ENCODE data around the gene CPPED1. TPM values are rescaled to one million over a fixed set of nuclear protein-coding genes. Genes with fewer than 3 reads are reported as not detected.

The CPPED1 gene
- total RNA-seq, 4 donors from 2014 or later: 10.6 to 21.7 (median 16.7) TPM

- Histone ChIP-seq H3K4me1 (no peaks in the 10 kb centered on the region), H3K9me3 (no peaks in the 10 kb centered on the region), H3K36me3 (no peaks in the 10 kb centered on the region), H3K27ac (replicated peaks in 1 of 4) (no peak overlapping the region), H3K27me3 (no peaks in the 10 kb centered on the region), H3K4me3 (no peak overlapping the region)
- TF ChIP-seq POLR2AphosphoS5 (IDR thresholded peaks at IDR 0.05): no peak
- no peak for TF ChIP-seq POLR2A (IDR thresholded peaks at IDR 0.05; ENCODE audit: low read depth)
- TF ChIP-seq CTCF (IDR thresholded peaks at IDR 0.05): no peak
- TF ChIP-seq EP300 (IDR thresholded peaks at IDR 0.05): no peak
- intact Hi-C loops (cut with DNase I): no loop called here
- WGBS: 40% methylated on average over 15 of the region's 15 CpGs
- DNase-seq (ENCODE audit: extremely low spot score): peak; percentile 53
Observed at GRCh38 chr16:12613131-12613991, 190.3 kb downstream of the CPPED1 start.

GRCh38 chr16:12612598-12613101 is 191.0 kb downstream of the CPPED1 start:
- WGBS: 85% methylated on average over 9 of the region's 9 CpGs
- no peaks in the 10 kb centered on the region for H3K36me3 ChIP-seq
- peak; percentile 37 for DNase-seq (ENCODE audit: extremely low spot score)
- no peak overlapping the region for H3K4me3 ChIP-seq
- no peak overlapping the region for H3K27ac ChIP-seq (replicated peaks in 1 of 4)
- TF ChIP-seq EP300 (IDR thresholded peaks at IDR 0.05) (no peak), POLR2A (IDR thresholded peaks at IDR 0.05; ENCODE audit: low read depth) (no peak), CTCF (IDR thresholded peaks at IDR 0.05) (no peak), POLR2AphosphoS5 (IDR thresholded peaks at IDR 0.05) (no peak)
- no peaks in the 10 kb centered on the region for H3K9me3 ChIP-seq
- intact Hi-C loops (cut with DNase I): no loop called here
- H3K4me1 ChIP-seq: no peaks in the 10 kb centered on the region
- no peaks in the 10 kb centered on the region for H3K27me3 ChIP-seq

- TF ChIP-seq CTCF (IDR thresholded peaks at IDR 0.05) (no peak), POLR2AphosphoS5 (IDR thresholded peaks at IDR 0.05) (no peak), POLR2A (IDR thresholded peaks at IDR 0.05; ENCODE audit: low read depth) (no peak), EP300 (IDR thresholded peaks at IDR 0.05) (no peak)
- WGBS: 85% methylated on average over 10 of the region's 10 CpGs
Observed at GRCh38 chr16:12611916-12612597, 191.6 kb downstream of the CPPED1 start.

GRCh38 chr16:12611006-12611477 is 192.6 kb downstream of the CPPED1 start:
- H3K27me3 ChIP-seq: no peaks in the 10 kb centered on the region
- no peaks in the 10 kb centered on the region for H3K9me3 ChIP-seq
- DNase-seq (ENCODE audit: extremely low spot score): peak; percentile 55
- no peak overlapping the region for H3K27ac ChIP-seq (replicated peaks in 1 of 4)
- no peaks in the 10 kb centered on the region for H3K36me3 ChIP-seq
- 70% methylated on average over 4 of the region's 4 CpGs for WGBS
- no peak for TF ChIP-seq CTCF (IDR thresholded peaks at IDR 0.05)
- TF ChIP-seq POLR2A (IDR thresholded peaks at IDR 0.05; ENCODE audit: low read depth): no peak
- no peak for TF ChIP-seq EP300 (IDR thresholded peaks at IDR 0.05)
- TF ChIP-seq POLR2AphosphoS5 (IDR thresholded peaks at IDR 0.05): no peak
- no peak overlapping the region for H3K4me3 ChIP-seq
- intact Hi-C loops (cut with DNase I): no loop called here
- no peaks in the 10 kb centered on the region for H3K4me1 ChIP-seq

More at GRCh38 chr16:12611916-12612597, 191.6 kb downstream of the CPPED1 start:
- intact Hi-C loops (cut with DNase I): no loop called here
- Histone ChIP-seq H3K27ac (replicated peaks in 1 of 4) (no peak overlapping the region), H3K4me1 (no peaks in the 10 kb centered on the region), H3K27me3 (no peaks in the 10 kb centered on the region), H3K4me3 (no peak overlapping the region), H3K9me3 (no peaks in the 10 kb centered on the region), H3K36me3 (no peaks in the 10 kb centered on the region)
- peak; percentile 24 for DNase-seq (ENCODE audit: extremely low spot score)
